ENCODE results near the gene NADSYN1. TPM values are rescaled to one million over a fixed set of nuclear protein-coding genes. Genes with fewer than 3 reads are reported as not detected.

NADSYN1 gene
- total RNA-seq, 4 donors from 2014 or later: 44.0 to 79.1 (median 57.3) TPM

DNA sequence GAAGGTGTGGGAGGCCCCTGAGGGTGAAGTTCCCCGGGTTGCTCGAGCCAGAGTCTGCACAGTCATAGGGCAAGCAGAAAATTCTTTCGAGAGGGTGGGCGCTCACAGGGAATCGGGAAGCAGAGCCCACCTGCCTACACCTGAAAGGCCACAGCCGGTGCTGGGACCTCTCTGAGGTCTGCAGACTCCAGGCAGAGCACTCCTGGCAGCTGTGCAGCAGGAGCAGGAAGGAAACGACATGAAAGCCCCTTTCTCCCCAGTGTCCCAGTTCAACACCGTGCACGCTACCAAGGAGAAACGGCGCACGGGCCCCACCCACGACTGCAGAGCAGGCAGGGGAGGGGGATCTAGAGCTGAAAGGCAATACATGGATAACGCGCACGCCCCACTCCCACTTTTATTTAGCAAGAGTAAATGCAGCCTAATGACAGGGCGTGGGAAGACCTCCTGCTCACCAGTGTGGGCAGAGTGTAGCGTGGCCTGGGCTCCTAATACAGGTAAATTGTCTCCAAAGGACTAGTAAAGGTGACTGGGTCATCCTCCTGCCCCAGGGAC is 18.4 kb upstream of the NADSYN1 start:
- TF ChIP-seq CTCF (IDR thresholded peaks at IDR 0.05; ENCODE audit: low read depth): no peak

DNA sequence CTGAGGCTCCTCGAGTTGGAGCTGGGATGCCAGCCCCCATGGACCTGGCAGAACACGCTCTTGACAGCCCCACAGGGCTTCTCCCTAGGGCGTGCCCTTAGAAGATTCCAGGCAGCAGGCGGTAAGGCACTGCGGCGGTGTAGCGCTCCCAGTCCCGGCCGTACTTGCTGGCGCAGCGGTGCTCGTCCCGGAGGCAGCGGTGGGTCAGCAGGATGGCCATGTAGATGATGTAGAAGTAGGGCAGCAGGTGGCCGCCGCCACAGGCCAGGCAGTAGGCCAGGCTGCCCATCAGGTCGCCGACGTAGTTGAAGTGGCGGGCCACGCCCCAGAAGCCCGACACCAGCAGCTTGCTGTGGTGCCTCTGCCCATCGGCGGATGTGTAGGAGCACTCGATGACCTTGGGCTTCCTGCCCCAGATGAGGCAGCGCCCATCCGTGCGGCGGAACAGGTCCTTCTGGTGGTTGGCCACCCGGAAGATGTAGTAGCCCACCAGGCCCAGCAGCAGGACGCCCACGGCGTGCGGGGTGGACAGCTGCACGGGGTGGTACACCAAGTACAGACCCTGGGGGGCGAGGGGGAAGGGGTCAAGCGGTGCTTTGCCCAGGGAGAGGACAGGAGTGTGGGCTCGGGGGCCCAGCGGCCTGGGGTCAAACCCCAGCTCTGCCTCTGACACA is 17.6 kb upstream of the NADSYN1 start:
- TF ChIP-seq CTCF (IDR thresholded peaks at IDR 0.05; ENCODE audit: low read depth): no peak

DNA sequence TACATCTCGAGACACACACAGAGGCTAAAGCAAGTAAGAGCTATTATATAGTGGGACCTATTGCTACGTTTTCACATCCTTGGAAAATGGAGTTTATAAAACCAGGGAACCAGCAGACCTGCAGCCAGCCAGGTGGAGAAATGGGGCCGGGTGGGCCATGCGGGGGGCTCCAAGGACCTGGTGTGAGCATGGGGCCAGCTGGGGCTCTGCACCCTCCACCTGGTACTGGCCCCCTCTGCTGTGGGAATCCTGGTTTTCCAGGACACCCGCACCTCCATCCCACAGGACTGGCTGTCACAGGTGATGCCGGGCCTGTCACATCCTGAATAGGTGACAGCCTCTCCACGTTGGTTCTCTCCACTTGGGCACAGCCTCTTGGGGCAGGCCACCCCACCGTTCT is 16.1 kb upstream of the NADSYN1 start:
- TF ChIP-seq CTCF (IDR thresholded peaks at IDR 0.05; ENCODE audit: low read depth): no peak

- TF ChIP-seq CTCF (IDR thresholded peaks at IDR 0.05; ENCODE audit: low read depth): no peak
These were observed 15.6 kb upstream of the NADSYN1 start for GRCh38 chr11:71437399-71437798.

- no peak for TF ChIP-seq CTCF (IDR thresholded peaks at IDR 0.05; ENCODE audit: low read depth)
These were observed 15.1 kb upstream of the NADSYN1 start for GRCh38 chr11:71437879-71438278.

GRCh38 chr11:71438650-71439049 is 14.4 kb upstream of the NADSYN1 start:
- no peak for TF ChIP-seq CTCF (IDR thresholded peaks at IDR 0.05; ENCODE audit: low read depth)

DNA sequence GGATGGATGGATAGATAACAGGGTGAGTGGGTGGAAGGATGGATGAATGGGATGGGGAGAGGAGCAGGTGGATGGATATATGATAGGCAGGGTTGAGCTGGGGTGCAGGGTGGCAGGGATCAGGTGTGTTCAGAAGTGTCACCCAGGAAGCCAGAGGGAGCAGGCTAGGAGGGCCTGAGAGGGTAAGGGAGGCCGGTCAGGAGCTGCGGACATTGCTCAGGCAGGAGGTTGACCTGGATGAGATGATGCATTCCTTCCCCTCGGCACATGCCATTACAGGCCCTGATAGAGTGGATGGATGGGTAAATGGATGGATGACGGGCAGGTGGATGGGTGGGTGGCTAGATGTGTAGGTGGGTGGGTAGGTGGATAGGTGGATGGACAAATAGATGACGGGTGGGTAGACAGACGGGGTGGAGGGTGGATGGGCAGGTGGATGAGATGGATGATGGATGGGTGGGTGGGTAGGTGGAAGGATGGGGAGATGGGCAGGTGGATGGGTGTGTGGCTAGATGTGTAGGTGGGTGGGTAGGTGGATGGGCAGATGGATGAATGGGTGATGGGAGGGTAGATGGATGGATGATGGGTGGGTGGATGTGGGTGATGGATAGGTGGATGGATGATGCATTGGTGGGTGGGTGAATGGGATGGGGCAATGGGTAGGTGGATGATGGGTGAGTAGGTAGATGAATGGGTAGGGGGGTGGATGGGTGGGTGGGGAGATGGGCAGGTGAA is 12.8 kb upstream of the NADSYN1 start:
- TF ChIP-seq CTCF (IDR thresholded peaks at IDR 0.05; ENCODE audit: low read depth): no peak
